ENCODE measurements around the gene NR5A2.
A peak's percentile ranks its signal among the peaks of the same experiment; 100 is the strongest.

NR5A2 gene

DNA sequence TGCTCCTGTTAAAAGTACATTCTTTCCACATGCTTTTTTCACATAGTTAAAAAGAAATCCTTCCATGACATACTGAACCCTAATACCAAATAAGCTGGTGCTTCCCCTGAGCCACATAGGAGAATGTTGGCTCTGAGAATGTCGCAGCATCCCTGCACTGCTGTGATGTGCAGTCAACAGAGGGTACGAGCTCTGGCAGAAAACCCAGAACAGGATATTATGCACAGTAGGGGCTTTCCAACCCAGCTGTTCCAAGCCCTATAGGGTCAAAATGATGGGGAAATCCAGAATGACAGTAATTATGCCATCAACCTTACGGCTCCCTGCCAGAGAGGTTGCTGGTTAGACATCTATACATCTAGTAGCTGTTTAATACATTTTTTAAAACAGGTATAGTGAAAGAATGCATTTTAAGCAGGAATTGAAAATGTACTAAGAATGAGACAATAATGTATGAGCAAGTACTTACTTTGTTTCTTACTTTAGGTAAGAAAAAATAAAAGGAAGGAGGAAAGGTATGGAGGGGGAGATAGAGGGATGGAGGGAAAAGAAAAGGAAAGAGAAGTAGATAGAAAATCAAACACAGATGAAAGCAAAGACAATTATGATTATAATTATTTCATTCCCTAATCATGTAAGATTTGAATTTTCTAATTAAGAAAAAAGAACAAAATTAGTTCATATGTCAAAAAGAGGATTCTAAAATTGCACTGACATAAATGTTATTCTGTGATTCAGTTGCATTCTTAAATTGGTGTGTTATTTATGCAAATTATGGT is 126.0 kb downstream of the NR5A2 start:
- Histone ChIP-seq H3K4me1 (ENCODE audit: control insufficient read depth in 1 of 2, insufficient read depth in 1 of 2, low read depth in 1 of 2, low read length in 1 of 2) (peaks cover 39 to 44% of the 10 kb centered on the region in 2 experiments), H3K4me3 (ENCODE audit: low read depth in 1 of 2, low read length in 1 of 2) (peak overlapping the region in 1 of 2 experiments; percentile 32), H3K27ac (peak overlapping the region; percentile 85), H3K27me3 (no peaks in the 10 kb centered on the region), H3K9me3 (no peaks in the 10 kb centered on the region), H3K36me3 (no peaks in the 10 kb centered on the region)
- TF ChIP-seq, protein P1, sequence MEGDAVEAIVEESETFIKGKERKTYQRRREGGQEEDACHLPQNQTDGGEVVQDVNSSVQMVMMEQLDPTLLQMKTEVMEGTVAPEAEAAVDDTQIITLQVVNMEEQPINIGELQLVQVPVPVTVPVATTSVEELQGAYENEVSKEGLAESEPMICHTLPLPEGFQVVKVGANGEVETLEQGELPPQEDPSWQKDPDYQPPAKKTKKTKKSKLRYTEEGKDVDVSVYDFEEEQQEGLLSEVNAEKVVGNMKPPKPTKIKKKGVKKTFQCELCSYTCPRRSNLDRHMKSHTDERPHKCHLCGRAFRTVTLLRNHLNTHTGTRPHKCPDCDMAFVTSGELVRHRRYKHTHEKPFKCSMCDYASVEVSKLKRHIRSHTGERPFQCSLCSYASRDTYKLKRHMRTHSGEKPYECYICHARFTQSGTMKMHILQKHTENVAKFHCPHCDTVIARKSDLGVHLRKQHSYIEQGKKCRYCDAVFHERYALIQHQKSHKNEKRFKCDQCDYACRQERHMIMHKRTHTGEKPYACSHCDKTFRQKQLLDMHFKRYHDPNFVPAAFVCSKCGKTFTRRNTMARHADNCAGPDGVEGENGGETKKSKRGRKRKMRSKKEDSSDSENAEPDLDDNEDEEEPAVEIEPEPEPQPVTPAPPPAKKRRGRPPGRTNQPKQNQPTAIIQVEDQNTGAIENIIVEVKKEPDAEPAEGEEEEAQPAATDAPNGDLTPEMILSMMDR (IDR thresholded peaks at IDR 0.05), result no peak

- Histone ChIP-seq H3K9me3 (no peaks in the 10 kb centered on the region), H3K4me3 (ENCODE audit: low read depth in 1 of 2, low read length in 1 of 2) (peak overlapping the region in 1 of 2 experiments; percentile 32), H3K4me1 (ENCODE audit: control insufficient read depth in 1 of 2, insufficient read depth in 1 of 2, low read depth in 1 of 2, low read length in 1 of 2) (peaks cover 39 to 44% of the 10 kb centered on the region in 2 experiments), H3K27me3 (no peaks in the 10 kb centered on the region), H3K27ac (peak overlapping the region; percentile 85), H3K36me3 (no peaks in the 10 kb centered on the region)
- TF ChIP-seq, protein P1 (IDR thresholded peaks at IDR 0.05), result no peak
These were observed 126.7 kb downstream of the NR5A2 start for GRCh38 chr1:200154069-200154767.

DNA sequence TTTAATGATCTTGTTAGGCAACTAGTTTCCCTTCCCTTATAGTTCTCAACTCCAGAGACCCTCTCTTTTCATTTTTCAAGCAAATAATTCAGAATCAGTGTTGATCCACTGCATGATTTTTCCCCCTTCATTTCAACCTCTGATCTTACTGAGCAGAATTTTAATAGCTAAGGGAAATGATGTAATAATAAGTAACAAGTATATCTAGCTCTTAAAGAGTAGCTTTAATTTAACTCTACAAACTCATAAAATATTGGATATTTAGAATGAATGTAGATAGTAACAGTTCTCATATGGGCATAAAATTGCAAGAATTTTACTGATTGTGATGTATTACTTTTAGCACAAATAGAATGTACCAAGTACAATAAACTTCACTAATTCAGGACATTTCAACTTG is 130.2 kb downstream of the NR5A2 start:
- H3K27me3 ChIP-seq, result no peaks in the 10 kb centered on the region
- no peak overlapping the region for H3K27ac ChIP-seq
- H3K4me1 ChIP-seq (ENCODE audit: control insufficient read depth in 1 of 2, insufficient read depth in 1 of 2, low read depth in 1 of 2, low read length in 1 of 2), result peaks cover 22 to 24% of the 10 kb centered on the region in 2 experiments
- H3K9me3 ChIP-seq, result no peaks in the 10 kb centered on the region
- no peak overlapping the region for H3K4me3 ChIP-seq (ENCODE audit: low read depth in 1 of 2, low read length in 1 of 2)
- TF ChIP-seq, protein P1 (IDR thresholded peaks at IDR 0.05), result no peak
- H3K36me3 ChIP-seq, result no peaks in the 10 kb centered on the region

DNA sequence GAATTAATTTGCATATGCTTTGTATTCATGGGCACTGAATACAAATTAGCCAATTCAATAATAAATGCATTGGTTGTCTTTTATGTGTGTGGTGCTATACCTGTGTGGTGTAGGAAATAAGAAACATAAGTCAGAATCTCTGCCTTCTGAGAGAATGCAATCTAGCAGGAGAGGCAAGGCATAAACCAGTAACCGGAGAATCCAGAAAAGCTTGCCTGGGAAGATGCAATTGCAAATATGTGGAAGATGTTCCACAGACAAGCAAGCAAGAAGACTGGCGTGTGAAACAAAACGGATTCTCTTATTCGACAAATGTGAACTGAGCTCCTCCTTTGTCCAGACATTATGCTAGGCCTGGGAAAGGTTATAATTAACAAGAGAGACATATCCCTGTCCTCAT is 134.3 kb downstream of the NR5A2 start:
- Histone ChIP-seq H3K36me3 (no peaks in the 10 kb centered on the region), H3K4me3 (ENCODE audit: low read depth in 1 of 2, low read length in 1 of 2) (no peak overlapping the region), H3K27ac (no peak overlapping the region), H3K9me3 (no peaks in the 10 kb centered on the region), H3K4me1 (ENCODE audit: control insufficient read depth in 1 of 2, insufficient read depth in 1 of 2, low read depth in 1 of 2, low read length in 1 of 2) (no peaks in the 10 kb centered on the region), H3K27me3 (no peaks in the 10 kb centered on the region)
- TF ChIP-seq, protein P1 (IDR thresholded peaks at IDR 0.05), result no peak

GRCh38 chr1:200162258-200162657 is 134.7 kb downstream of the NR5A2 start:
- Histone ChIP-seq H3K4me1 (ENCODE audit: control insufficient read depth in 1 of 2, insufficient read depth in 1 of 2, low read depth in 1 of 2, low read length in 1 of 2) (no peaks in the 10 kb centered on the region), H3K27ac (no peak overlapping the region)
- TF ChIP-seq, protein P1 (IDR thresholded peaks at IDR 0.05), result no peak

More at GRCh38 chr1:200162258-200162657, 134.7 kb downstream of the NR5A2 start:
- no peaks in the 10 kb centered on the region for H3K27me3 ChIP-seq
- no peaks in the 10 kb centered on the region for H3K36me3 ChIP-seq
- no peaks in the 10 kb centered on the region for H3K9me3 ChIP-seq
- H3K4me3 ChIP-seq (ENCODE audit: low read depth in 1 of 2, low read length in 1 of 2), result no peak overlapping the region
